Neural cell (in vitro differentiated cells): ENCODE results near the gene FILIP1. TPM values are rescaled to one million over a fixed set of nuclear protein-coding genes. Genes with fewer than 3 reads are reported as not detected.

Experiments
- H2AFZ ChIP-seq: fragments of 200-600, 300-800 bp; sonication (generic), shearing (Covaris generic); 2 replicates; pipeline ENCODE4 v1.6.0; 2014; ENCODE audit warnings: low read depth, mild to moderate bottlenecking, antibody characterized with exemption, low read length, moderate library complexity
- H3F3A ChIP-seq: fragments of 200-600 bp; shearing (Covaris generic); 2 replicates; pipeline ENCODE4 v1.6.1; 2016; ENCODE audit warnings: mild to moderate bottlenecking, moderate library complexity, mixed read lengths, antibody characterized with exemption, low read length; ENCODE audit not compliant: insufficient read depth, poor library complexity, severe bottlenecking
- H3K27ac ChIP-seq: fragments of 200-600, 300-800 bp; sonication (generic), shearing (Covaris generic); 2 replicates; pipeline ENCODE4 v1.5.1; 2014; ENCODE audit warnings: mild to moderate bottlenecking, low read length, moderate library complexity
- H3K27me3 ChIP-seq: fragments of 300-800, 200-600 bp; sonication (generic), shearing (Covaris generic); 2 replicates; pipeline ENCODE4 v1.6.0; 2014; ENCODE audit warnings: mild to moderate bottlenecking, low read depth, low read length, moderate library complexity; ENCODE audit not compliant: insufficient read depth
- H3K36me3 ChIP-seq: fragments of 300-800, 200-600 bp; sonication (generic), shearing (Covaris generic); 2 replicates; pipeline ENCODE4 v1.5.1; 2014; ENCODE audit warnings: mild to moderate bottlenecking, antibody characterized with exemption, low read length, moderate library complexity; ENCODE audit not compliant: insufficient read depth
- H3K4me2 ChIP-seq: fragments of 300-800, 200-600 bp; sonication (generic), shearing (Covaris generic); 2 replicates; pipeline ENCODE4 v1.6.0; 2014; ENCODE audit warnings: mild to moderate bottlenecking, low read length
- H3K4me3 ChIP-seq: fragments of 300-800, 200-600 bp; sonication (generic), shearing (Covaris generic); 2 replicates; pipeline ENCODE4 v1.5.1; 2014; ENCODE audit warnings: mild to moderate bottlenecking, low read length, moderate library complexity
- H3K79me2 ChIP-seq: fragments of 200-600 bp; shearing (Covaris generic); replicated peaks from 2 replicates; pipeline ENCODE4 v1.6.0; 2014; ENCODE audit warnings: mild to moderate bottlenecking, low read length, moderate library complexity; ENCODE audit not compliant: insufficient read depth
- H3K9ac ChIP-seq: fragments of 300-800, 200-600 bp; sonication (generic), shearing (Covaris generic); 2 replicates; pipeline ENCODE4 v1.6.1; 2016; ENCODE audit warnings: mild to moderate bottlenecking, low read length, mixed read lengths
- H3K9me2 ChIP-seq: fragments of 200-600 bp; shearing (Covaris generic); 2 replicates; pipeline ENCODE4 v1.6.1; 2016; ENCODE audit warnings: mild to moderate bottlenecking, low read length, mixed read lengths; ENCODE audit not compliant: insufficient read depth
- H3K9me3 ChIP-seq: fragments of 200-600, 300-800 bp; sonication (generic), shearing (Covaris generic); 2 replicates; pipeline ENCODE4 v1.6.1; 2016; ENCODE audit warnings: mild to moderate bottlenecking, mixed run types, low read length, moderate library complexity, mixed read lengths
- H4K20me1 ChIP-seq: fragments of 200-600 bp; shearing (Covaris generic); 2 replicates; pipeline ENCODE4 v1.6.1; 2016; ENCODE audit warnings: mild to moderate bottlenecking, mixed run types; ENCODE audit not compliant: insufficient read depth
- CTCF ChIP-seq: fragments of 450-650 bp; IDR thresholded peaks from 2 replicates; pipeline ENCODE4 v1.5.1; 2014; ENCODE audit warnings: antibody characterized with exemption, mild to moderate bottlenecking, moderate library complexity; ENCODE audit not compliant: poor library complexity, severe bottlenecking
- EP300 ChIP-seq: fragments of 450-650 bp; conservative IDR thresholded peaks from 2 replicates; pipeline ENCODE4 v1.6.1; 2014; ENCODE audit warnings: antibody characterized with exemption, mild to moderate bottlenecking, moderate library complexity; ENCODE audit not compliant: poor library complexity, severe bottlenecking
- EZH2 ChIP-seq: fragments of 200-600, 300-800 bp; shearing (Covaris generic), sonication (generic); IDR thresholded peaks from 2 replicates; pipeline ENCODE4 v1.6.1; 2014; ENCODE audit warnings: antibody characterized with exemption, low read length, borderline replicate concordance, mild to moderate bottlenecking; ENCODE audit not compliant: insufficient read depth, poor library complexity, severe bottlenecking
- MXI1 ChIP-seq: fragments of 450-650 bp; conservative IDR thresholded peaks from 2 replicates; pipeline ENCODE4 v1.6.1; 2014; ENCODE audit warnings: antibody characterized with exemption, mild to moderate bottlenecking; ENCODE audit not compliant: poor library complexity, severe bottlenecking
- POLR2AphosphoS5 ChIP-seq: IDR thresholded peaks from 2 replicates; pipeline ENCODE4 v1.6.1; 2012
- RAD21 ChIP-seq: fragments of 450-650 bp; conservative IDR thresholded peaks from 2 replicates; pipeline ENCODE4 v1.6.1; 2014; ENCODE audit warnings: antibody characterized with exemption, mild to moderate bottlenecking, moderate library complexity
- SMC3 ChIP-seq: fragments of 450-650 bp; conservative IDR thresholded peaks from 2 replicates; pipeline ENCODE4 v1.6.1; 2014; ENCODE audit warnings: antibody characterized with exemption, mild to moderate bottlenecking, moderate library complexity; ENCODE audit not compliant: poor library complexity
- TAF1 ChIP-seq: IDR thresholded peaks from 2 replicates; pipeline ENCODE4 v1.6.1; 2012; ENCODE audit warnings: low read depth
- polyA plus RNA-seq: library from polyadenylated mRNA; depleted of rRNA; stranded (reverse); fragments of >200 nt; gene quantifications from 2 replicates; pipeline ENCODE4 v1.2.3, GENCODE V29; 2014
- TF ChIP-seq, protein P1 (sequence below): IDR thresholded peaks from 2 replicates; pipeline ENCODE4 v1.6.1; 2012; ENCODE audit warnings: borderline replicate concordance

FILIP1 gene
- polyA plus RNA-seq, 1 donor from 2014 or later, result 1.4 TPM

GRCh38 chr6:75250552-75250951 lies 243.0 kb downstream of the FILIP1 start:
- H3K9me3 ChIP-seq, result no peaks in the 10 kb centered on the region
- H3K9ac ChIP-seq, result no peak overlapping the region
- no peak overlapping the region for H2AFZ ChIP-seq
- no peak overlapping the region for H3K4me3 ChIP-seq
- no peaks in the 10 kb centered on the region for H3K79me2 ChIP-seq
- no peak overlapping the region for H3K27ac ChIP-seq
- no peak overlapping the region for H3K4me2 ChIP-seq
- H3K9me2 ChIP-seq, result no peaks in the 10 kb centered on the region
- no peak for TF ChIP-seq SMC3
- no peak for TF ChIP-seq MXI1
- TF ChIP-seq EP300, result no peak
- TF ChIP-seq CTCF, result no peak
- TF ChIP-seq RAD21, result no peak
- TF ChIP-seq, protein P1, sequence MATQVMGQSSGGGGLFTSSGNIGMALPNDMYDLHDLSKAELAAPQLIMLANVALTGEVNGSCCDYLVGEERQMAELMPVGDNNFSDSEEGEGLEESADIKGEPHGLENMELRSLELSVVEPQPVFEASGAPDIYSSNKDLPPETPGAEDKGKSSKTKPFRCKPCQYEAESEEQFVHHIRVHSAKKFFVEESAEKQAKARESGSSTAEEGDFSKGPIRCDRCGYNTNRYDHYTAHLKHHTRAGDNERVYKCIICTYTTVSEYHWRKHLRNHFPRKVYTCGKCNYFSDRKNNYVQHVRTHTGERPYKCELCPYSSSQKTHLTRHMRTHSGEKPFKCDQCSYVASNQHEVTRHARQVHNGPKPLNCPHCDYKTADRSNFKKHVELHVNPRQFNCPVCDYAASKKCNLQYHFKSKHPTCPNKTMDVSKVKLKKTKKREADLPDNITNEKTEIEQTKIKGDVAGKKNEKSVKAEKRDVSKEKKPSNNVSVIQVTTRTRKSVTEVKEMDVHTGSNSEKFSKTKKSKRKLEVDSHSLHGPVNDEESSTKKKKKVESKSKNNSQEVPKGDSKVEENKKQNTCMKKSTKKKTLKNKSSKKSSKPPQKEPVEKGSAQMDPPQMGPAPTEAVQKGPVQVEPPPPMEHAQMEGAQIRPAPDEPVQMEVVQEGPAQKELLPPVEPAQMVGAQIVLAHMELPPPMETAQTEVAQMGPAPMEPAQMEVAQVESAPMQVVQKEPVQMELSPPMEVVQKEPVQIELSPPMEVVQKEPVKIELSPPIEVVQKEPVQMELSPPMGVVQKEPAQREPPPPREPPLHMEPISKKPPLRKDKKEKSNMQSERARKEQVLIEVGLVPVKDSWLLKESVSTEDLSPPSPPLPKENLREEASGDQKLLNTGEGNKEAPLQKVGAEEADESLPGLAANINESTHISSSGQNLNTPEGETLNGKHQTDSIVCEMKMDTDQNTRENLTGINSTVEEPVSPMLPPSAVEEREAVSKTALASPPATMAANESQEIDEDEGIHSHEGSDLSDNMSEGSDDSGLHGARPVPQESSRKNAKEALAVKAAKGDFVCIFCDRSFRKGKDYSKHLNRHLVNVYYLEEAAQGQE, result no peak
- TF ChIP-seq EZH2, result no peak
- no peak for TF ChIP-seq POLR2AphosphoS5
- no peak for TF ChIP-seq TAF1
- H4K20me1 ChIP-seq, result no peaks in the 10 kb centered on the region
- no peaks in the 10 kb centered on the region for H3F3A ChIP-seq
- no peaks in the 10 kb centered on the region for H3K36me3 ChIP-seq
- no peaks in the 10 kb centered on the region for H3K27me3 ChIP-seq

DNA sequence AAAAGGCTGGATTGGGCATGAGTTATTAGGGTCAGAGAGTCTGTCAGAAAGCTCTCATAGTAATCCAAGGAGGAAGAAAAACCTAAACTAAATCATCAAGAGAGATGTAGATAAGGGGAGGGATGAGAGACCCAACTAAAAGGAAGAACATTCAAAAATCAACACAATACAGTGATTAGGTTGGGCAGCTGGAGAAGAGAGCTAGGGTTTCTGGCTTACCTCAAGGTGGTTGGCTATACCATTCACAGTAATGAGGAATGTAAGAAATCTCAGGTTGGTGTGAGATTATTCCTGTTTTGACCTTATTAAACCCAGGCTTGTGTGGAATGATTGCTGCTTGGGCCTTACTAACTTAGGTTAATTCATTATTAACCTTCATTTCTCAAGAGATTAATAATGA lies 243.8 kb downstream of the FILIP1 start:
- no peak overlapping the region for H3K27ac ChIP-seq
- no peaks in the 10 kb centered on the region for H3K79me2 ChIP-seq
- H3K4me2 ChIP-seq, result no peak overlapping the region

More for the DNA sequence above, 243.8 kb downstream of the FILIP1 start:
- no peak overlapping the region for H2AFZ ChIP-seq
- H3F3A ChIP-seq, result no peaks in the 10 kb centered on the region
- no peaks in the 10 kb centered on the region for H3K27me3 ChIP-seq
- no peak overlapping the region for H3K9ac ChIP-seq
- H3K36me3 ChIP-seq, result no peaks in the 10 kb centered on the region
- H3K9me2 ChIP-seq, result no peaks in the 10 kb centered on the region
- H3K4me3 ChIP-seq, result no peak overlapping the region
- H4K20me1 ChIP-seq, result no peaks in the 10 kb centered on the region
- no peak for TF ChIP-seq SMC3
- TF ChIP-seq MXI1, result no peak
- TF ChIP-seq POLR2AphosphoS5, result no peak
- TF ChIP-seq, protein P1, result no peak
- TF ChIP-seq EP300, result no peak
- no peak for TF ChIP-seq RAD21
- H3K9me3 ChIP-seq, result no peaks in the 10 kb centered on the region
